Inferior parietal cortex (tissue), 1 donor: ENCODE data around the gene LPCAT1.

Experiments
- DNase-seq: peaks from one replicate; pipeline ENCODE4 v3.0.0-alpha.2; 2016; ENCODE audit errors: extremely low spot score

The LPCAT1 gene

DNA sequence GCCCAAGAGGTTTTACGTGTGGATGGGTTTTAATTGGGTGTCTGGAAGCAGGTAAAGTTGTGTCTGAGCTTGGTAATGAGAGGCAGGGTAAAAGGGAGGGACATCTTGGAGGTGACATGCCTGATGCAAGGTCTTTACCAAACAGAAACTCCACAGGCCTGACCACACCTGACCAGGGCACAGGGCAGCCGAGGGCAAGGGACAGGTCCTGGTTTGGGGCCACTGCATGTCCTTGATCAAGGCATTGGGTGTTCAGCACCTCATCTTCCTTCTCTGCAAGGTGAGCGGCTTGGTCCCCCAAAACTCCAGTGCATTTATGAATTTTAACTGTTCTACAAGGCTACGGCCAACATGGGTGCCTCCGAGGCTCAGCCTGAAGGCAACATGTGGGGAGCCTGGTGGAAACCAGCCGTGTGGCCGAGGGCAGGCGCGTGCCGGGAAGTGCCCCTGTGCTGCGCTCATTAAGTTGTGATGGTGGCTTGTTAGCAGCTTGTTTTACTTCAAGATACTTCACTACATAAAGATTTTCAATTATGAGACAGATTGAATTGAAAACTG is 30.7 kb upstream of the LPCAT1 start:
- no peak for DNase-seq

DNA sequence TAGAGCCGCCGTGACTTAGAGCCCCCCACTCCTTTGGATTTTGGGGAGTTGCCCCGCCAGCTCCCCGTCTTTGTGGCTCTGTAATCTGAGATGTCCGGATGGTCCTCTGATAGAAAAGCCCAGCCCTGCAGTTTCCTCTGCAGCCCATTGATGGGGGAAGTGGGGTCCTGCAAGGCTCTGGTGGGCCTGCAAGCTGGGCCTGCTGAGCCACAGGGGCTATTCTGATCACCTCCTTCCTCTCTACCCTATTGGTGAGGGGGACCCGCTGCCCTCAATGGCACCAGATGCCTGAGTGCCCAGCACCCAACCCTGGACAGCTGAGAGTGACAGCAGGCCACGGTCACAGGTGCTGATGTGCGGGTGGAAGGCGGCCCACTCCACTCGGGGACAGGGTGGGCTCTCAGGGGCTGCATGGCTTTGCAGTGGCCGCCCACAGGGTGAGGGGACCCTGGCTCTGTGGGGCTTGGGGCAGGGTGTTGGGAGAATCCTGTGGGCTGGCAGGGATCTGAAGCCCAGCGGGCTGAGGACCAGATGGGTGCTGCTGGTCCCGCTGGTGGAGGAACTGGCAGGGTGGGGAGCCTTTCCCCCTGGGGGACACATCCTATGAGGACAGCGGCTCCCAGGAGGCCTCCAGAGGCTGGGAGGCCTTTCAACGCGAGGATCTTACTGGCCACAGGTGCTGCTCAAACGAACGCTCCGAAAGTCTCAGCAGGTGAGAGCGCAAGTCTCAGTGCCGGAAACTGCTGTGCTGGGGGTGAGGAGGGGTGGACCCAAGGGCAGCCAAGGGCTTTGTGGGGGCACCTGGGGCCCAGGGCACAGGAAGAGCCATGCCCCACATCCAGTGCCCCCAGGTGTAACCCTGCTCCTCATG is 30.0 kb upstream of the LPCAT1 start:
- no peak for DNase-seq

DNA sequence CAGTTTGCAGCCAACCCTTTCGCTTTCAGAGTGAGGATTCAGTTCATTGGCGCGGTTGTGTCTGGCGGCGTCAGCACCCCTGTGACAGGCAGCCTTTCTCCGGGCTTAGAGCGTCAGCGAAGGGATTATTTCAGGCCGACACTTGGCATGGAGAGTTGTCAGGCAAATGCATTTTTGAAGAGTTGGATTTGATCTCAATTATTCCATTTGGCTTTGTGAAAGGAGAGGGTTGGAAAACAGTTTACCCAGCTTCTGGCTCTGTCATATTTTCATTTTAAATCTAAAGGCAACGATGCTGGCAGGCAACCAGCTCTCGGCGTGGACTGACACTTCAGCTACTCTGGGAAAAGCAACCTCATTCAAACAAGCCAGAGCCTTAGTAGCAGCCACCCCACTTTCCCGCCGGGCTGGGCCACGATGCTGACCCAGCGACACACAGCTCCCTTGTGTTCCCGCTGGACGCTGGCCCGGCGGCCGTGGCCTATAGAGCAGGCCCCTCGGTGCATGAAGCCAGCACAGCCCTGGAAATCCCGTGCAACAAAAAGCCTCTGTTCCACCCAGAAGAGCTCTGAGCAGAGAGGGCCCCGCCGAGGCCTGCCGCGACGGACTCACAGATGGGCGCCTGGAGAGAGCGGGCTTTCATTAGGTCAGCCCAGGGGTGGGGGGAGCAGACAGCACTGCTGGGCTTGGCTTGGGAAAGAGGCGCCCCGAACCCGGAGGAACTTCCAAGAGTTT is 28.9 kb upstream of the LPCAT1 start:
- peak; percentile 86 for DNase-seq

DNA sequence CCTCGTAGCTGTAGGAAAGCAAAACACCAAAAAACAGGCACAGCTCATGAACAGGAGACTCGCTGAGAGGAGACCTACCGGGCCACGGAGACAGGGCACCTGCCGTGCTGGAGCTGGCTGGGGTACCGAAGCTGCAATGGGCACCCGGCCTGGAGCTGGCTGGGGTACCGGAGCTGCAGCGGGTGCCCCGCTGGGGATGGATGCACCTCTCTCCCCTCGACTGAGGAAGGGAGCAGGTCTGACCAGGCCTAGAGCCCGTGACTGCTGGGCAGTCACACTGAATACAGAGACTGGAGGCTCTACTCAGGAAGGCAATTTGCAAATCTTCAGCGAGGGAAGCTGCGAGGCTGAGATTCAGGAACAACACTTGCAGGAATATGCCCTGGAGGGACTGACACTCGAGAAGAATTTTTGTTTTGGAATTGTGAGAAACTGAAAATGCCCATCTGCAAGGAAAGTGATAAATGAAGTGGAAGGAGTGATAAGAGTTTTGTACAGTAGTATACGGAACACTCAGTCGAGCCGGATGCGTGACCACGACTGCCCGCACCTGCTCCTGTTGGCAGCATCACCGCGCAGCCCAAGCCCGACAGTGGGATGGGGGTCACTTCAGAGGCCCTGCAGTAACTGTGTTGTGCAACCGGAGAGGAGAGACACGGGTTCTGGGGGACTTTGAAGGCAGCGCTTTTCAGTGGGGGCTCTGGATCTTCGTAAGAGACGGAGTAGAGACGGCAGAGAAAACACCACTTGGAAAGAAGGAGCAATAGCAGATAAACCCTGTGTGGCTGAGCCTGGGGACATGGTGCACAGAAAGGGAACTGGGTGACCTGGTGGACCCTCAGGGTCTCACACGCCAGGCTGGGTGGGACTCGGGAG is 27.9 kb upstream of the LPCAT1 start:
- DNase-seq: no peak

DNA sequence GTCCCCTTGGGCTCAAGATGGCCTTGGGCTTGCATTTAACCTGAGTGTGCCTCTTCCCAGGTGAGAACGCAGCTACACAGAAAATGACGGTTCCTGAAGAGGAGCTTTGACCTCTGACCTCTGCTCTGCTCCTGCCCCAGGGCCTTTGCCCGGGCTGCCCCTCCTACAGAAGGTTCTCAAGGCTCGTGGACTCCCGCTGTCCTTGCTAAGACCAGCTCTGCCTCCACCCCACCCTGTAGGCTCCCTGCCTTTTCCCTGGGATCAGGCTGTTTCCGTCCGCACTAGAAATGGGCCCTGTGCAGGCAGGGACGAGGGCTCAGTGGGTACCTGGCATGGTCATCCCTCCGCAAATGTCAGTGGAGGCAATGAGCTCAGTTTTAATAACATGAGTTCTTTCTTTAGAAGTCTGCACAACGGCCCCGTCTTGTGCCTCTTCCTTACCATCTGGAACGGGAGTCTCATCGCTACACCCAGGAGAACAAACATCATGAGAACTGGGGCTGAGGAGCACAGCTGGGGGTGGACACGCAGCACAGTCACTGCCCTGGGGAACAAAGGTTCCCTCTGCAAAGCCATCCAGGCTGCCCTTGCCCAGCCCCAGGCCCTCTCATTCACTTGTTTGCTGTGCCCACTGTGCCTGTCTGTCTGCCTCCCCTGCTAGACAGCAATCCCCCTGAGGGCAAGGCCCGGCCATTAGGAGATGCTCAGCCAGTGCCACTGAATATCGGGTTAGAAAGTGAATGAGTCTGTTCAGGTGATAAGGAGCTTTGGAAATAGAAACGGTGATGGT is 26.7 kb upstream of the LPCAT1 start:
- no peak for DNase-seq

DNA sequence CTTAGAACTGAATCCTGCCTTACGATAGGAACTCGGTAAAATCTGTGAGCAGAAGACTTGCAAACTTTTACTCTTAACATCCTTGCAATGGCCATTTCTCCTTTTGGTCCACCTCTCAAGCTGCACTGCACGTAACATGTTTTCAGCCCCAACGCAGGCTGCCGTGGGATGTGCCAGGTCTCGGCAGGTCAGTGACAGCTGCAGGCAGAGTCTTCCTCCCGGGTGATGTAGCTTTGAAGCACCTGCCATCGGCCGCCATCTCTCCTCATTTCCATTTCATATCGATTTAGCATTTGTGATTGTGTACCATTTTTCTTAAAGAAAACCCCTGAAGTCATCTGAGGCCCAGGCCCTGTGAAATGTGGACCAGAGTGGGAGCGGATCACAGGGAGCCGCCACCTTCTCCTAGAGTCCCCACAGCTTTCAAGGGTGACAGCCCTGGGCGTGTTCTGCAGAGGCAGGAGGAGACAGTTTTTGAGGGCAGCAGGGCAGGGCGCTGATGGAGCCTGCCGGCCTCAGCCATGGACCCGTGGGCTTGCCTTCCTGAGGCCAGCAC is 25.8 kb upstream of the LPCAT1 start:
- DNase-seq: no peak

DNA sequence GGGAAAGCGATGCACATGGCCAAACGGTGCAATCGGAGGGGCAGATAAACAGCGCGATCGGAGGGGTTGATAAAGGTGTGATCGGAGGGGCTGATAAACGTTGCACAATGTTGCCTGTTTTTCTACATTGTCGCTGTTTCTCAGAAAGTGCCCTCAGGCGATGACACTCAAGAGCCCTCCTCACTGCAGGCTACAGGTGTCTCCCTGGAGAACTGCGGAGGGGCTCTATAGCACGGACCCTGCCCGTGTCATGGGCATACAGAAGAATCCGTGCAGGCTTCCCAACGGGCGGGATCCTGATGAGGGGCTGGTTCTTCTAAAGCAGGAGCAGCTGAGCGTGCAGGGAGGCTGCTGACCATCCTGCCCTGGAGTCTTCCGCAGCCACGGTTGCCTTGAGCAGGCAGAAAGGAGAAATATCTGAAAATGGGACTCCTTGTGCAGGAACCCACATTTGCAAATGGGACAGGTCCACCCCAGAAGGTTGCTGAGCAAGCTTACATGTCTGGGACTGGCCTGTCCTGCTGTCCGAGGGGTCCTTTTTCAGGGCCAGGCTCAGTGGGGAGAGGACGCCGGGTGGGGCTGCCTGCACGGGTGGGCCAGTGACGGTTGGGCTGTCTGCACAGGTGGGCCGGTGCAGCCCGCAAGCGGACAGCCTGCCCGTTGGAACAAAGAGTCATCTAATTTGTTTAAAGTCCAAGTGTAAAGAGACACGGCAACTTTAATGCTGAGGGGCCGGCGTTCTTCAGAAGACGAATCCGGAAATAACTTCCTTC is 25.1 kb upstream of the LPCAT1 start:
- DNase-seq: no peak

DNA sequence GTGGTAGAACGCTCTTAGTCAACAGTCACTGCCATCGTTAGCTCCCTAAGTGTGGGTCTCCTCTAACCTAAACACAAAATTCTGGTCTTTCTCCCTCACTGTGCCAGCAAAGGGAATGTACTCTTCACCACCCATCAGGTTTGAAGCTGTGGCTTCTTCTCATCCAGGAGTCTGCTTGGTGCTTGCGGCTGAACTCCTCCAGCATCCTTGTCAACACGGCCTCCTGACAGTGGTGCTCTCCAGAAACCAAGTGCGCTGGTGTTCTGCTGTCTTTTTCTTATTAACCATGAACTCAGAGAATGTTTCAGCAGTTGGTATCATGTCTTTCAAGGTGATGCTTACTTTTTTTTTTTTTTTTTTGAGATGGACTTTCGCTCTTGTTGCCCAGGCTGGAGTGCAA is 23.9 kb upstream of the LPCAT1 start:
- DNase-seq: no peak

DNA sequence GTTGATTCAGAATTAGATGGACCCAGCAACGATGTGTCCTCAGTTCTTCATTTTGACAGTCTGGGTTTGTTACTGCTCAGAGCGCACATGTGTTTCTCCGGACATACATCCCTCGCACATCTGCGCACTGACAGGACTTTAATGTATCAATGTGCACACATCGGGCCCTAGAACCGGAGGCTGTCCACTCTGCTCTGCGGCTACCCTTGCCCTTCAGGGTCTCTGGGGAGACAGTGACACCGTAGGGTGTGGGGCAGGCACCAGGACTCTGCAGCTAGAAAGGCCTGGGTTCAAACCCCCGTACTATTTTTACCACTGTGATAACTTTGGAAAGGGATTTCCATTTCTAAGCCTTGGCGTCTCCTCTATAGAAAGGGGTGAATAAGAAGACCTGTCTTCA is 23.5 kb upstream of the LPCAT1 start:
- no peak for DNase-seq

DNA sequence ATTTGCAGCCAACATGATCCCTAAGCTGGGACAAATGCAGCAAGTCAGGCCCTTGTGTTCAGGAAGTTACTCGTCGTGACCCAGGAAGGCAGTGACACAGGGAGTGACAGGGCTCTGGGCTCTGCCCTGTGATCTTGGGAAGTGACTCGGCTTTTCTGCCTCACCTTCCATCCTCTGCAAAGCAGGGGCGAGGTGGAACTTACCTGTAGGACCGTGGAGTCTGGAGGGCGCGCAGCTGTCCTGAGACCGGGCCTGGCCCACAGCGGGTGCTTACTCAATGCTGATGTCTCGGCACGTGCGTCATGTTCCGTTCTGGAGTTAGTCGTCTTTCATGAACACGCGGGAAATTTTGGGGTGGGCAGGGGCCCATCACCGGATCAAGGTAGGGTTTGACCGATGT is 22.8 kb upstream of the LPCAT1 start:
- no peak for DNase-seq

DNA sequence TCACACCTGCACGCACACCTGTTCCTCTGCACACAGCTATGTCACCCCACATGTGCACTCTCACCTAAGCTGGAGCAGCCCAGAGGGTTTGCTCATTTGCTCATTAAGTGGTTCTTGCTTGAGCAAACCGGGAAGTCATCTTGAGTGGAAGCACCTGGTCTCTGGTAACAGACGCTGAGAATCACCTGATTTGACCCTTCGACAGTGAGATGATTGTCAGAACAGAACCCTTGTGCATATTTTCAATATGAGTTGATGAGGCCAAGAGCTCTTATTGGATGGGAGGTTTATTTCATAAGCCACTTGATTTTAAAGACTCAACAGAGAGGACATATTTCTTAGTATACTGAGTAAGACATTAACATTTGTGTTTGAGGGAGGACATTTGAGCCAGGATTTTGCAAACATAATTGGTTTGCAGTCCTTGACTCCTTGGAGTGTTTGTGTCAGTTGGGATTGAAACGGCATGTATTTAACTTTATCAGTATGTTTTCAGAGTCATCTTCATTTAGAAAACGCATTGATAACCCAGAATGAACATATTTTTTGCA is 22.1 kb upstream of the LPCAT1 start:
- no peak for DNase-seq

DNA sequence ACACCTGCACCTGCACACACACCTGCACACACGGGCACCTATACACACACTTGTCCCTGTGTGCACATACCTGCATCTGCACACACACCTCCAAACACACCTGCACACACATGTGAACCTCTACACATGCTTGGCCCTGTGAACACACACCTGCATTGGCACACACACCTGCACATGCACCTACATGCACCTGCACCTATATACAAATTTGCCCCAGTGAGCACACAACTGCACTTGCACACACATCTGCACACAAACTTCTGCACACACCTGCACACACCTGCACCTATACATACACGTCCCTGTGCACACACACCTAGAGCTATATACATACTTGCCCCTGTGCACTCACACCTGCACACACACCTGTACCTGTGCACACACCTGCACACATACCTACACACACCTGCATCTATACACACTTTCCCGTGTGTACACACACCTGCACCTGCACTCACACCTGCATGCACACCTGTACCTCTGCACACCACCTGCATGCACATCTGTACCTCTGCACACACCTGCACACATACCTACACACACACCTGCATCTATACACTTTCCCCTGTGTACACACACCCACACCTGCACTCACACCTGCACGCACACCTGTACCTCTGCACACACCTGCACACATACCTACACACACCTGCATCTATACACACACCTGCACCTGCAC is 21.5 kb upstream of the LPCAT1 start:
- DNase-seq: no peak

DNA sequence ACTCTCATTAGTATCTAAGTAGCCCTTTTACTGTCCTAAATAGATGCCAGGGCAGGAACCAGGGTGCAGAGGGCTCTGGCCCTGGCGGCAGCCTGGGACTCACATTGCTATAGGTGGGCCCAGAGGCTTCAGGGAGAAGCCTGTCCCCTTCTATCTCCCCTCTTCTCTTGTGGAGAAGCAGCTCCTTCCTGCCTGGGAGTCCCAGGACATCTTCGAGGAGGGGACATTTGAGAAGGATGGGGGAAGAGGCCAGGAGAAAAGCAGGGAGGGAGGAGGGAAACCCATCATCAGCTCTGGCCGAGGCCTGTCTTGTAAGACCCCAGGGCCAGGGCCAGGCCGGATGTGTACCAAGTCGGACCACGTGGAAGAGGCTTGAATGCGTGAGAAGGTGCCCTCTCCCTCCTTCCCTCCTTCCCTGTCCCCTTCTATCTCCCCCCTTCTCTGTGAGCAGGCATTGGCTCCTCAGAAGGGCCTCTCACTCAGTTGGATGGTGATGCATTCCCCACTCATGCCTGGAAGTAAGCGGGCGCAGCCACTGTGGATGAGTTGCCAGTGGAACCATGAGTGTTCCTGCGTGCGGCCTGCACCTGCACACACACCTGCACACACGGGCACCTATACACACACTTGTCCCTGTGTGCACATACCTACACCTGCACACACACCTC is 20.7 kb upstream of the LPCAT1 start:
- no peak for DNase-seq

DNA sequence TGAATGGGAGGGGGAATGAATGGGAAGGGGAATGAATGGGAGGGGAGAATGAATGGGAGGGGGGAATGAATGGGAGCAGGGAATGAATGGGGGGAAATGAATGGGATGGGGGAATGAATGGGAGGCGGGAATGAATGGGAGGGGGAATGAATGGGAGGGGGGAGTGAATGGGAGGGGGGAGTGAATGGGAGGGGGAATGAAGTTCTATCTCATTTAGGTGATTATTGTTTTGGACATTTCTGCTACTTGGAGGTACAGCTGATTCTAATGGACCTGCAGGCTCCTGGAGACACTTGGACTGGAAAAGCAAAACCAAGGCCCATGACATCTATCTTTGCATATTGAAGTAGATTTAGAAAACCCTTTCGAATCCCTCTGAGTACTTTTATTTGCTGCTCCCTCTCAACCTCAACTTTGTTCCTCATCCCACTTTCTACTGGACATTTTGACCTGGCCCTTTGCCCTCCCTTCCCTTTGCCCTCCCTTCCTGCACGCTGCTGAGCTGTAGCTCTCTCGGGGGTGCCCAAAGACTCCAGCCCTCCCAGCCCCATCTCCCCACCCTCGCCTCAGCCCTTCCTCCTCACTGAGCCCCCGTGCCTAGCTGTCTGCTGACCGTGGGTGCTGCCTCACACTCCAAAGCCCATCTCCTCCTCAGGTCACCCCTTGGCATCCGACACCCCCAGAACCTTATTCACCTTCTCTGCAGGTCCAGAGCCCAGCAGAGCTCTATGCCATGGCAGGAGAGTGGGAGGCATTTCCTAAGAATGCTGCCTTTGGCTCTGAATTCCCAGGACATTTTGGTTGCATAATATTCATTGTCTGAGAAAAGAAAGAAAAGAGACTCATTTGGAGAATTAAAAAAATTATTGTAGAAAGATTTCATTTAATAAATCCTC is 19.9 kb upstream of the LPCAT1 start:
- no peak for DNase-seq

DNA sequence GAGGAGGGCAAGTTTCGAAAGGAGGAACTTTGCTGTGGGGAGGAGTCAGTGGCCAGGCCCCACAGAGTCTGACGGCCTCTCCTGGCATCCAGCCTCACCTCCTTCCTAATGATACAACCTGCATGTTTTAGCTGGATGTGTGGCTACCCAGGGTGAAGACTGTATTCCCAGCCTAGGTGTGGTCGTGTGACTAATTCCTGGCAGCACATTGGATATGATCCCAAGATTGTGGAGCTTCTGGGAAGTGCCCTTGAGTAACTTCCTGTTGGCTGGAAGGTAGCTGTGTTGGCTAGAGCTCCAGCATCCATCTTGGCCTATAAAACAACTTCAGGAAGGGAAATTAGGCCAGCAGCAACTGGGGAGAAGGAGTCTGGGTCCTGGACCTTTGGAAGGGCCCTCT is 19.0 kb upstream of the LPCAT1 start:
- DNase-seq: no peak

DNA sequence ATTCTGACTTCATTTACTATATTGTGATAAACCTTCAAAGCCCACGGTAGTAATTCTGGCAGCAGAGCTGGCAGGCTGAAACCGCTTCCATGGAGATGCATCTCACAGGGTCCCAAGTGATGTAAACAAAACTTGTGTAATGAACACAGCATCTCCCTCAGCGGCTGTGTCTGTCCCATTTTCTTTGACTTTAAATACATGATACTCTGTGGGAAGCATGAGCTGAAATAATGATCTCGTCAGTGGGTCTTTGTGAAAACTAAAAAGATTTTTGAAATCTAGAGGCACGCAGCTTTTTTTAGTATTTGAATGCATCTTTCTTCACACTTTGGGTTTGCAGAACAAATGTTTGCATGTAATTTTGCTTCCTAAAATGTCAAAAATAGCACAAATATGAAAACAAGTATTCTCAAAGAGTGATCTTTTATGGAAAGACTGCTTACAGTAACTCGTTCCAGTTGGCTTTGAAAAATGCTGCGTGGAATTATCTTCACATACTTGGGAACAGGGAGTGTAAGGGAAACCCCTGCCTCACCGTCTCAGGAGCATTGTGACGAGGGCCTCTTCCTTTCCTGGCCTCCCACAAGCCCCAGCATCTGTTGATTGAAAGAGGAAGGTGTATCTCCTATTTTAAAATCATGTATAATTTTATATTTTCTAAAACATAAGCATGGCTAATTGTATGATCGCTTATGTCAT is 18.1 kb upstream of the LPCAT1 start:
- no peak for DNase-seq
